PFSK-1 (cell line): ENCODE results near the gene AKT2.

Experiments used
- POLR2AphosphoS5 ChIP-seq: IDR thresholded peaks from 2 replicates; pipeline ENCODE4 v1.6.1; 2012; ENCODE audit warnings: low read depth, mild to moderate bottlenecking, control low read depth, low read length, moderate library complexity
- REST ChIP-seq, 2 experiments: IDR thresholded peaks; 2 replicates each; pipeline versions ENCODE4 v1.6.1 to v1.8.0; 2011 to 2012; ENCODE audit warnings: low read depth in 2 of 2, low read length in 2 of 2, control low read depth in 1 of 2, inconsistent platforms in 1 of 2, mild to moderate bottlenecking in 1 of 2, moderate library complexity in 1 of 2; ENCODE audit not compliant: insufficient read depth in 1 of 2
- SIN3A ChIP-seq: IDR thresholded peaks from 2 replicates; pipeline ENCODE4 v1.6.1; 2012; ENCODE audit warnings: mild to moderate bottlenecking, low read length, moderate library complexity, borderline replicate concordance; ENCODE audit not compliant: insufficient read depth

- TF ChIP-seq SIN3A (no peak), POLR2AphosphoS5 (no peak), REST (IDR thresholded peaks at IDR 0.05; ENCODE audit: insufficient read depth in 1 of 2, low read depth in 2 of 2, low read length in 2 of 2) (no peak)
These were observed 29.5 kb upstream of the AKT2 start for GRCh38 chr19:40314656-40315055.
